PFSK-1 (cell line): ENCODE measurements around the gene NSMF.

Source experiments
- FOXP2 ChIP-seq: optimal IDR thresholded peaks from 2 replicates; pipeline ENCODE3; 2011; ENCODE audit warnings: borderline replicate concordance, control low read depth, inconsistent platforms; ENCODE audit not compliant: insufficient read depth; ENCODE audit errors: extremely low read length, extremely low read depth
- POLR2AphosphoS5 ChIP-seq: IDR thresholded peaks from 2 replicates; pipeline ENCODE4 v1.6.1; 2012; ENCODE audit warnings: low read depth, mild to moderate bottlenecking, control low read depth, low read length, moderate library complexity
- TAF1 ChIP-seq: IDR thresholded peaks from 2 replicates; pipeline ENCODE4 v1.6.1; 2012; ENCODE audit warnings: low read length, control low read depth, borderline replicate concordance; ENCODE audit not compliant: insufficient read depth

DNA sequence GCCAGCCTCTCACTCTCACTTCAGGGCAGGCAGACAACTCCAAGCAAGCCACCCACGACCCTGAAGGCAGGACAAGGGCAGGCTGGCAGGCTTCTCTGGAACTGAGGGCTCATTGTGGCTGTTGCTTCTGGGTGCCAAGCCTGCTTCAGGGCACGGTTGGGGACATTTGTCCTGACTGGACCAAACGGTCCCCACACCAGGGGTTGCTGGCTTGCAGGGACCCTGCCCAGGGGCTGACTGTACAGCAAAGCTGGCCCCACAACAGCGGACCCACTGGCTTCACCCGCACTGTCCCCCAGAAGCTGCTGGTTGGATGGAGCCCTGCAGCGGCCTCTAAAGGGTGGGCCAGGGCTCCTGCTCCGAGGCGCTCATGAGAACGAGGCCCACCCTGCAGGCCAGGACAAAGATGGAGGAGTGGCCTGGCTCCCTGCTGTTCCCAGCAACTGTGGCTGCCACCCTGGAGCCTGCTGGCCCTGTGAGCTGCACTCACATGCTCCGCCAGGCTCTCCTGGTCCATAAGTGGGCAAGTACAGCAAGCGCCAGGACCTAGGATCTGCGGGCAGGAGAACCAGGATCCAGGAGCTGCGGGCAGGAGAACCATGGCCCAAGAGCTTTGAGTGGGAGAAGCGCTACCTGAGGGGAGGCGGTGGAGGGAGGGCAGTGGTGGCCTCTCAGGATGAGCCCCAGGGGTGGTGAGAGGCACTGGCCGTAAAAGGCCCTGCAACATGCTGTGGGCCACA, 34.4 kb upstream of the NSMF start:
- TF ChIP-seq FOXP2 = no peak
- no peak for TF ChIP-seq TAF1
- no peak for TF ChIP-seq POLR2AphosphoS5
